RKO (cell line): Measurements from ENCODE around the gene ADD1.
A peak's percentile ranks its signal among the peaks of the same experiment; 100 is the strongest.
"Not testable (repeated sequence)": the region's sequence is repeated elsewhere in the genome, so short reads cannot be mapped to it uniquely, and the experiment has no call there.

Experiments
- DNase-seq: peaks from one replicate; pipeline ENCODE4 v3.0.0-alpha.2; 2016; ENCODE audit warnings: low spot score

ADD1 gene

GRCh38 chr4:2922453-2923101 is 78.9 kb downstream of the ADD1 start:
- DNase-seq: not testable (repeated sequence)

GRCh38 chr4:2923141-2923551 is 79.5 kb downstream of the ADD1 start:
- DNase-seq: no peak

GRCh38 chr4:2923668-2924173 is 80.1 kb downstream of the ADD1 start:
- no peak for DNase-seq

- no peak for DNase-seq
Measured at GRCh38 chr4:2924286-2924685, 80.6 kb downstream of the ADD1 start.

- no peak for DNase-seq
Measured at GRCh38 chr4:2924765-2925301, 81.2 kb downstream of the ADD1 start.

GRCh38 chr4:2925496-2925895 is 81.9 kb downstream of the ADD1 start:
- DNase-seq: no peak

- no peak for DNase-seq
Measured at GRCh38 chr4:2925931-2926860, 82.6 kb downstream of the ADD1 start.

GRCh38 chr4:2927016-2927695 is 83.5 kb downstream of the ADD1 start:
- no peak for DNase-seq

- DNase-seq: no peak
Measured at GRCh38 chr4:2927696-2928075, 84.0 kb downstream of the ADD1 start.

- no peak for DNase-seq
Measured at GRCh38 chr4:2928242-2929176, 84.9 kb downstream of the ADD1 start.

GRCh38 chr4:2929469-2929868 is 85.8 kb downstream of the ADD1 start:
- DNase-seq: no peak

- no peak for DNase-seq
Measured at GRCh38 chr4:2930135-2930757, 86.6 kb downstream of the ADD1 start.

- no peak for DNase-seq
Measured at GRCh38 chr4:2930758-2931511, 87.3 kb downstream of the ADD1 start.

- DNase-seq: no peak
Measured at GRCh38 chr4:2931512-2932301, 88.1 kb downstream of the ADD1 start.

GRCh38 chr4:2932321-2932950 is 88.8 kb downstream of the ADD1 start:
- DNase-seq: no peak

GRCh38 chr4:2932951-2933565 is 89.4 kb downstream of the ADD1 start:
- DNase-seq: peak; percentile 64

GRCh38 chr4:2933566-2934076 is 90.0 kb downstream of the ADD1 start:
- no peak for DNase-seq
